HL-60 (cell line): ENCODE measurements around the gene NME1.
"Not testable (repeated sequence)": the region's sequence is repeated elsewhere in the genome, so short reads cannot be mapped to it uniquely, and the experiment has no call there.

Experiments used
- DNase-seq, 2 experiments: peaks; one replicate each; pipeline ENCODE4 v3.0.0-alpha.2; 2010 to 2020; ENCODE audit warnings: low read depth in 1 of 2, low spot score in 1 of 2
- H3K27ac ChIP-seq: fragments of 250-450 bp; sonication (Bioruptor Pico); replicated peaks from 2 replicates; pipeline ENCODE4 v1.5.1; 2020; ENCODE audit warnings: mild to moderate bottlenecking, moderate library complexity
- H3K27me3 ChIP-seq: fragments of 250-450 bp; sonication (Bioruptor Pico); 2 replicates; pipeline ENCODE4 v1.5.1; 2021; ENCODE audit warnings: mild to moderate bottlenecking, moderate library complexity; ENCODE audit not compliant: insufficient read depth, poor library complexity, severe bottlenecking
- H3K4me3 ChIP-seq: replicated peaks from 2 replicates; pipeline ENCODE4 v1.5.1; 2011; ENCODE audit warnings: mild to moderate bottlenecking, control low read depth, low read length; ENCODE audit not compliant: insufficient read depth
- GABPA ChIP-seq: IDR thresholded peaks from 2 replicates; pipeline ENCODE4 v1.6.1; 2012; ENCODE audit warnings: low read depth
- POLR2AphosphoS5 ChIP-seq: IDR thresholded peaks from 2 replicates; pipeline ENCODE4 v1.6.1; 2012; ENCODE audit warnings: low read depth
- REST ChIP-seq: IDR thresholded peaks from 2 replicates; pipeline ENCODE4 v1.6.1; 2012; ENCODE audit warnings: low read depth; ENCODE audit not compliant: insufficient replicate concordance
- SPI1 ChIP-seq: IDR thresholded peaks from 2 replicates; pipeline ENCODE4 v1.6.1; 2012; ENCODE audit warnings: low read depth, mild to moderate bottlenecking, borderline replicate concordance
- long read RNA-seq: library from polyadenylated mRNA; unstranded; transcript quantifications from one replicate; pipeline ENCODE4 v2.0.0, GENCODE V29; 2020
- TF ChIP-seq, protein P1 (sequence below): IDR thresholded peaks from one replicate; pipeline ENCODE4 v1.5.1; 2011; ENCODE audit warnings: low read length, control low read depth, inconsistent platforms; ENCODE audit not compliant: insufficient read depth

NME1 gene
- long read RNA-seq, transcript NME1-203 (5 exons, 940 nt), result major isoform, 63 of 82 reads
- long read RNA-seq, transcript NME1-202 (6 exons, 986 nt), result minor isoform, 8 of 82 reads
- long read RNA-seq, partial matches to known transcripts, result 10 of 82 reads
- long read RNA-seq, other reads (novel, unspliced or antisense), result 0 of 82 reads

- TF ChIP-seq POLR2AphosphoS5, result peak; percentile 97
- TF ChIP-seq, protein P1, sequence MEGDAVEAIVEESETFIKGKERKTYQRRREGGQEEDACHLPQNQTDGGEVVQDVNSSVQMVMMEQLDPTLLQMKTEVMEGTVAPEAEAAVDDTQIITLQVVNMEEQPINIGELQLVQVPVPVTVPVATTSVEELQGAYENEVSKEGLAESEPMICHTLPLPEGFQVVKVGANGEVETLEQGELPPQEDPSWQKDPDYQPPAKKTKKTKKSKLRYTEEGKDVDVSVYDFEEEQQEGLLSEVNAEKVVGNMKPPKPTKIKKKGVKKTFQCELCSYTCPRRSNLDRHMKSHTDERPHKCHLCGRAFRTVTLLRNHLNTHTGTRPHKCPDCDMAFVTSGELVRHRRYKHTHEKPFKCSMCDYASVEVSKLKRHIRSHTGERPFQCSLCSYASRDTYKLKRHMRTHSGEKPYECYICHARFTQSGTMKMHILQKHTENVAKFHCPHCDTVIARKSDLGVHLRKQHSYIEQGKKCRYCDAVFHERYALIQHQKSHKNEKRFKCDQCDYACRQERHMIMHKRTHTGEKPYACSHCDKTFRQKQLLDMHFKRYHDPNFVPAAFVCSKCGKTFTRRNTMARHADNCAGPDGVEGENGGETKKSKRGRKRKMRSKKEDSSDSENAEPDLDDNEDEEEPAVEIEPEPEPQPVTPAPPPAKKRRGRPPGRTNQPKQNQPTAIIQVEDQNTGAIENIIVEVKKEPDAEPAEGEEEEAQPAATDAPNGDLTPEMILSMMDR, result peak; percentile 79
- TF ChIP-seq REST, result peak; percentile 78
- peak; percentile 75 for TF ChIP-seq SPI1
- peak; percentile 100 for TF ChIP-seq GABPA
- peak within 1 kb of the TSS; percentile 89 for H3K27ac ChIP-seq
- peak within 1 kb of the TSS; percentile 73 for H3K4me3 ChIP-seq
- DNase-seq, result peak; percentile 99
- no peaks in the 10 kb centered on the region for H3K27me3 ChIP-seq
These were observed at the start of gene NME1 for GRCh38 chr17:51153210-51154072. TSS of gene NME1 (plus strand) at chr17:51153559. CDS start at chr17:51155655, 2,096 bp downstream.

DNA sequence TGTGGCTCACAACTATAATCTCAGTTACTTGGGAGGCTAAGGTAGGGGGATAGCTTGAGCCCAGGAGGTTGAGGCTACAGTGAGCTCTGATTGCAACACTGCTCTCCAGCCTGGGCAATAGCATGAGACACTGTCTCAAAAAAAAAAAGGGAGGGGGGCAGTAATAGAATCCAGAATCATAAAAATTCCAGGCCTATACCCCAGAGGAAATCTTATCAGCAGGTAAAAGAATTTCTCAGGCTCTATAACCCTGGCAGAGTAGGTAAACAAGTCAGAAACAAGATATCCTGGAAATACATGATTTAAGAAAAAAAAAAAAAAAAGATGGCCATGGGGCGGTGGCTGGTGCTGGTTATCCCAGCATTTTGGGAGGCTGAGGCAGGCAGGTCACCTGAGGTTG, 45.6 kb upstream of the NME1 start:
- no peak for DNase-seq
- no peak overlapping the region for H3K27ac ChIP-seq
- H3K4me3 ChIP-seq, result no peak overlapping the region
- TF ChIP-seq POLR2AphosphoS5 (no peak), REST (no peak), SPI1 (no peak), GABPA (no peak)
- TF ChIP-seq, protein P1, result no peak
- no peaks in the 10 kb centered on the region for H3K27me3 ChIP-seq

DNA sequence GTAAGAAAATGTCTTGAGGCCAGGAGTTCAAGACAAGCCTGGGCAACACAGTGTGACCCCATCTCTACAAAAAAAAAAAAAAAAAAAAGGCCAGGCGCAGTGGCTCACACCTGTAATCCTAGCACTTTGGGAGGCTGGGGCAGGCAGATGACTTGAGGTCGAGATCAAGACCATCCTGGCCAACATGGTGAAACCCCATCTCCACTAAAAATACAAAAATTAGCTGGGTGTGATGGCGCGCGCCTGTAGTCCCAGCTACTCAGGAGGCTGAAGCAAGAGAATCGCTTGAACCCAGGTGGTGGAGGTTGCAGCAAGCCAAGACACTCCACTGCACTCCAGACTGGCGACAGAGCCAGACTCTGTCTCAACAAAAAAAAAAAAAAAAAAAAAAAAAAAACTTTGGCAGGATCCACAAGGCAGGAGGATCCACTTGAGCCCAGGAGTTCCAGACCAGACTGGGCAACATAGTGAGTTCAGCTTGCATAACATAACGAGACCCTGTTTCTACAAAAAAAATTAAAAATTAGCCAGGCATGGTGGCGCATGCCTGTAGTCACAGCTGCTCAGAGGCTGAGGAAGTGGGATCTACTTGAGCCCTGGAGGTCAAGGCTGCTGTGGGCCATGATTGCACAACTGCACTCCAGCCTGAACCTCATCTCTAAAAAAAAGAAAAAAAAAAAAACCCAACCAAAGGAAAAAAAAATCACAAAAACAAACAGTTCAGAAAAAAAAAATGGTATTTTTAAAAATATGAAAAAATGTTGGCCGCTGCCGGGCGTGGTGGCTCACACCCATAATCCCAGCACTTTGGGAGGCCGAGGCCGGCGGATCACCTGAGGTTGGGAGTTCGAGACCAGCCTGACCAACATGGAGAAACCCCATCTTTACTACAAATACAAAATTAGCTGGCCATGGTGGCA, 40.8 kb upstream of the NME1 start:
- not testable (repeated sequence) for H3K27me3 ChIP-seq, H3K4me3 ChIP-seq, H3K27ac ChIP-seq
- TF ChIP-seq SPI1 (peak; percentile 93), POLR2AphosphoS5 (peak; percentile 82)
- DNase-seq, result peak; percentile 83 to 86

DNA sequence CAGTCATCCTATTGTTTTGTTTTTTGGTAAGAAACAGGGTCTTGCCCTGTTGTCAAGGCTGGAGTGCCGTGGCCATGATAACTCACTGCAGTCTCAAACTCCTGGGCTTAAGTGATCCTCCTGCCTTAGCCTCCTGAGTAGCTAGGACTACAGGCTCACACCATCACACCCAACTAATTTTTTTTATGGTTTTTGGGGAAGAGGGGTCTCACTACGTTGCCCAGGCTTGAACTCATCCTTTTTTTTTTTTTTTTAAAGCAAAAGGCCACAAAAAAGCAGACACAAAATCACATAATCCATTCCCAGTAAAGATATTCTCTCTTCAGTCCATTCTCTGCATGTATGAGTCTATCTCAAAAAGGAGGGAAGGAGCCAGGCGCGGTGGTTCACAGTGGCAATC, 38.2 kb upstream of the NME1 start:
- no peak for DNase-seq
- TF ChIP-seq SPI1, result no peak
- TF ChIP-seq, protein P1, result no peak
- Histone ChIP-seq H3K4me3 (no peak overlapping the region), H3K27ac (no peak overlapping the region), H3K27me3 (no peaks in the 10 kb centered on the region)
